GM10847 (cell line): ENCODE data around the gene UCP3.

ENCODE experiments used
- POLR2A ChIP-seq: IDR thresholded peaks from 2 replicates; pipeline ENCODE4 v1.6.1; 2011; ENCODE audit not compliant: insufficient read length; ENCODE audit errors: extremely low read depth

The UCP3 gene

DNA sequence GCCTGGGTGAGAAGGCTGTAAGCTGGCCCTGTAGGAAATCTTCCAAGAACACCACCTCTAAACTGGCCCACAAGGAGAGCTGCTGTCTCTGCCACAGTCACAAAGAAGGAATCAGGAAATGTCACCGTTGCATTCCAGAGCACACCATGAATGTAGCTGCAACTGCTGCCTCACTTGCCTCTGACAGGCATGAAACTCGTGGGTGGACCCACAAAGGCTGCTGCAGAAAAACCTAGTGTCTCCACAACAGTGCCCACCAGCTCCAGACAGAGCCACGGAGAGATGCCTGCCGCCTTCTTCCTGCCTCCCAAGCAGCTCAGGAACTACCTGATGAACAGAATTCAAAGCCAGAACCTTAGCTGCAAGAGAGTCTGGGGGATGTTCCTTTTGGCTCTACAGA is 47.6 kb downstream of the UCP3 start:
- TF ChIP-seq POLR2A, result no peak

- no peak for TF ChIP-seq POLR2A
These were observed 50.3 kb downstream of the UCP3 start for GRCh38 chr11:73958521-73959141.

DNA sequence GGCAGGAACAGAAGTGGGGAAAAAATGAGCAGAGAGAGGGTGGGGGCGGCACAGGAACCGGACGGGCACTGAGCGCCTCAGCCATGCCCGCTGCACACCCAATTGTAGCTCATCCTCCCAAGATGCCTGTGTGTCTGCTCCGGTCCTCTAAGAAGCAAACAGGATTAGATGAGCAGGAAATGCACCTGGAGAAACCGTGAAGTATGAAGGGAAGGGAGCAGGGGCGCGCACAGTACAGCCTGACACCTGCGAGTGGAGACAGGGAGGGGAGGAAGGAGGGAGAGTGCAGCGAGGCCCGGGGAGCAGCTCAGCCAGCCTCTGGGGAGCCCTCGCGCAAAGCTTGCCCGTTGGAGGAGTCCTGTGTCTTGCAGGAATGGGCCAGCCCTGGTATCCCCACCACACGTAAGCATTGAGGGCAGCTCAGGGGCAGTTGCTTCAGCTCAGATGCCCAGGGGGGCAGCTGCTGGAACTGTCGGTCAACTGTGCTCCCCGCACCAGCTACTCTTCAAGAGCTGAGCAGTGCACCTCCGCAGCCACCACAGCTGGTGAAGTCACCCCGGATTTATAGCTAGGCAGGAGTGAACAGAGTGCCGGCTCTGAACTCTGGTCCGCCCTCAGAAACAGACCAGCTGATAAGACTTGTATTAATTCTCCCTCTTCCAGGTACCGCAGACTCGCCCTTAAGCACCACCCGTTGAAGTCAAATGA is 51.1 kb downstream of the UCP3 start:
- TF ChIP-seq POLR2A, result no peak

GRCh38 chr11:73956876-73957653 is 51.8 kb downstream of the UCP3 start:
- no peak for TF ChIP-seq POLR2A

GRCh38 chr11:73951797-73952196 is 57.1 kb downstream of the UCP3 start:
- TF ChIP-seq POLR2A, result no peak

GRCh38 chr11:73950869-73951710 is 57.8 kb downstream of the UCP3 start, which contains the start of gene DNAJB13:
Gene DNAJB13 (plus strand): TSS chr11:73951026. CDS start chr11:73951070, 44 bp downstream.
- TF ChIP-seq POLR2A, result no peak
